CD4-positive, alpha-beta T cell treated with Interleukin-1 beta for 1 hour (primary cell): Measurements from ENCODE around the gene RS1.

ENCODE experiments used
- DNase-seq, 2 donors: peaks; one replicate each; pipeline ENCODE4 v3.0.0-alpha.2; 2020 to 2022

RS1 gene

GRCh38 chrX:18668071-18668835 is 3.7 kb downstream of the RS1 start:
- no peak for DNase-seq

GRCh38 chrX:18666614-18667013 is 5.3 kb downstream of the RS1 start:
- DNase-seq = peak in 1 of 2 donors; percentile 29

GRCh38 chrX:18664947-18665346 is 7.0 kb downstream of the RS1 start:
- DNase-seq = no peak

GRCh38 chrX:18661273-18661672 is 10.6 kb downstream of the RS1 start:
- no peak for DNase-seq

- no peak for DNase-seq
Measured at GRCh38 chrX:18654875-18655836, 16.8 kb downstream of the RS1 start.

- no peak for DNase-seq
Measured at GRCh38 chrX:18652636-18653035, 19.3 kb downstream of the RS1 start.

- no peak for DNase-seq
Measured at GRCh38 chrX:18650662-18651061, 21.2 kb downstream of the RS1 start.

GRCh38 chrX:18649498-18649951 is 22.4 kb downstream of the RS1 start:
- DNase-seq = no peak

- DNase-seq = no peak
Measured at GRCh38 chrX:18647621-18648020, 24.3 kb downstream of the RS1 start.

GRCh38 chrX:18643853-18644252 is 28.1 kb downstream of the RS1 start:
- no peak for DNase-seq

GRCh38 chrX:18643243-18643642 is 28.7 kb downstream of the RS1 start:
- DNase-seq = no peak

GRCh38 chrX:18640686-18641085 is 31.2 kb downstream of the RS1 start:
- DNase-seq = no peak

GRCh38 chrX:18639280-18639679 is 32.6 kb downstream of the RS1 start:
- no peak for DNase-seq

GRCh38 chrX:18638398-18638797 is 33.5 kb downstream of the RS1 start:
- DNase-seq = no peak

GRCh38 chrX:18630934-18631333 is 41.0 kb downstream of the RS1 start:
- no peak for DNase-seq

- DNase-seq = no peak
Measured at GRCh38 chrX:18624599-18624998, 47.3 kb downstream of the RS1 start.

GRCh38 chrX:18620349-18620748 is 51.6 kb downstream of the RS1 start:
- no peak for DNase-seq

GRCh38 chrX:18619288-18619687 is 52.6 kb downstream of the RS1 start:
- DNase-seq = no peak

- no peak for DNase-seq
Measured at GRCh38 chrX:18617407-18617750, 54.5 kb downstream of the RS1 start.

- no peak for DNase-seq
Measured at GRCh38 chrX:18616688-18617406, 55.1 kb downstream of the RS1 start.

- no peak for DNase-seq
Measured at GRCh38 chrX:18613930-18614639, 57.8 kb downstream of the RS1 start.

- no peak for DNase-seq
Measured at GRCh38 chrX:18607966-18608365, 63.9 kb downstream of the RS1 start.

GRCh38 chrX:18598413-18598812 is 73.5 kb downstream of the RS1 start:
- no peak for DNase-seq
